ENCODE data around the gene GKN1. TPM values are rescaled to one million over a fixed set of nuclear protein-coding genes. Genes with fewer than 3 reads are reported as not detected.

GKN1 gene
- total RNA-seq, 1 donor from 2014 or later, result not detected

DNA sequence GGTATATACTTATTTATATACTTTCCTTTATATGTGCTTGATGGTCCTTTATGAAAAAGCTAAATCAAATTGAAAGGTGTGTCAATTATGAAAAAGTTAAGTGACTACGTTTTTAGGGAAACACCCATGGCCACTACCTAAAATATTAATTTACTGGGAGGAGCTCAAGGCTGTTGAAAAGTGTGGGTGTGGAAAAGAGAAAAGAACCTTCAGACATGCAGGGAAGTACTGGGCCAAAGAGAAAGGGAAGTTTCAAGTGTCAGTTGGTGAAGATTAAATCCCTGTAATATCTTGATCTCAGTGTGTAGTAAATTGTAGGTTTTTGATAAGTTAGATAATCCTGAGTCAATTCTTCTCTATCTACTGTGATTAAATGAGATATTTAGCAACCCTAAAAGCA lies 6.2 kb upstream of the GKN1 start:
- ChIA-PET POLR2A (no interaction called here), CTCF (no interaction called here)
- TF ChIP-seq, protein P1, sequence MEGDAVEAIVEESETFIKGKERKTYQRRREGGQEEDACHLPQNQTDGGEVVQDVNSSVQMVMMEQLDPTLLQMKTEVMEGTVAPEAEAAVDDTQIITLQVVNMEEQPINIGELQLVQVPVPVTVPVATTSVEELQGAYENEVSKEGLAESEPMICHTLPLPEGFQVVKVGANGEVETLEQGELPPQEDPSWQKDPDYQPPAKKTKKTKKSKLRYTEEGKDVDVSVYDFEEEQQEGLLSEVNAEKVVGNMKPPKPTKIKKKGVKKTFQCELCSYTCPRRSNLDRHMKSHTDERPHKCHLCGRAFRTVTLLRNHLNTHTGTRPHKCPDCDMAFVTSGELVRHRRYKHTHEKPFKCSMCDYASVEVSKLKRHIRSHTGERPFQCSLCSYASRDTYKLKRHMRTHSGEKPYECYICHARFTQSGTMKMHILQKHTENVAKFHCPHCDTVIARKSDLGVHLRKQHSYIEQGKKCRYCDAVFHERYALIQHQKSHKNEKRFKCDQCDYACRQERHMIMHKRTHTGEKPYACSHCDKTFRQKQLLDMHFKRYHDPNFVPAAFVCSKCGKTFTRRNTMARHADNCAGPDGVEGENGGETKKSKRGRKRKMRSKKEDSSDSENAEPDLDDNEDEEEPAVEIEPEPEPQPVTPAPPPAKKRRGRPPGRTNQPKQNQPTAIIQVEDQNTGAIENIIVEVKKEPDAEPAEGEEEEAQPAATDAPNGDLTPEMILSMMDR (IDR thresholded peaks at IDR 0.05), result no peak
- Mint-ChIP-seq H3K4me1 (no peaks in the 10 kb centered on the region), H3K27me3 (peaks cover 9% of the 10 kb centered on the region), H3K27ac (no peak overlapping the region), H3K36me3 (ENCODE audit: low read depth) (no peaks in the 10 kb centered on the region), H3K4me3 (no peak overlapping the region), H3K9me3 (peaks cover 2% of the 10 kb centered on the region)
- intact Hi-C loops (cut with micrococcal nuclease), result no loop called here
- DNase-seq (no peak), ATAC-seq (ENCODE audit: low read depth) (no peak)

DNA sequence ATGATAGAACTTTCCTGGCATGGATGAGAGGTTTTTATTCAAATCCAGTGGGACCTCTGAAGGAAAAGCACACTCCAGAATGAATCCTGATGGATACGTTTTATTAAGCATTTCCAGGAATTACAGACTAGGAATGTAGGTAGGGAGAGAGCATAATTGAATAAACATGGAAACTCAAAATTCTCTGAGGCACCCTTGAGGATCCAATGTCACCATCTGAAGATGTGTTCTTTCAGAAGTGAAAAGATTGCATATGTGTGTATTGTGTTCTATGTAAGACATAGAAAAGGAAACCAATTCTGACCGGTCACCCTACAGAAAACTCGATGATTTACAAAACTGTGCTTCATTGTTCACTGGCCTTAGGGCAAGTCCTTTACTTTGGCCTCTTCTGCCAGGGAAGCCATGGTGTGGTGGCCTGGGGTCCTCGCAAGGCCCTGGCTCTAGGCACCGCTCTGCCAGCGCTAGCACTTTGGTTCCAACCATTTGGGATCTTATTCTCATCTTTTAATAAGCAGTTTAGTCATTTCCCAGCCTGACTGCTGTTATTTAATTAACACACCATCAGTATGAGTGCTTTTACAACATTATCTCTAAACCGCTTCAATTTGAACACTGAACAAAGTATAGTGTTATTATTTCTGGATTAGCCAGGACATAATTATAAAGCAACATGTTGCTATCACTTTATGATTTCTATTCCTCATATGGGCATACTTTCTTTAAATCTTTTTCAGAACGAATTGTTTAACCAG lies 4.5 kb upstream of the GKN1 start:
- TF ChIP-seq, protein P1 (IDR thresholded peaks at IDR 0.05), result no peak
- DNase-seq (no peak), ATAC-seq (ENCODE audit: low read depth) (no peak)
- Mint-ChIP-seq H3K36me3 (ENCODE audit: low read depth) (no peaks in the 10 kb centered on the region), H3K27me3 (peaks cover 11% of the 10 kb centered on the region), H3K4me3 (no peak overlapping the region), H3K4me1 (no peaks in the 10 kb centered on the region), H3K9me3 (peaks cover 2% of the 10 kb centered on the region), H3K27ac (no peak overlapping the region)
- ChIA-PET POLR2A (no interaction called here), CTCF (no interaction called here)
- intact Hi-C loops (cut with micrococcal nuclease), result no loop called here

DNA sequence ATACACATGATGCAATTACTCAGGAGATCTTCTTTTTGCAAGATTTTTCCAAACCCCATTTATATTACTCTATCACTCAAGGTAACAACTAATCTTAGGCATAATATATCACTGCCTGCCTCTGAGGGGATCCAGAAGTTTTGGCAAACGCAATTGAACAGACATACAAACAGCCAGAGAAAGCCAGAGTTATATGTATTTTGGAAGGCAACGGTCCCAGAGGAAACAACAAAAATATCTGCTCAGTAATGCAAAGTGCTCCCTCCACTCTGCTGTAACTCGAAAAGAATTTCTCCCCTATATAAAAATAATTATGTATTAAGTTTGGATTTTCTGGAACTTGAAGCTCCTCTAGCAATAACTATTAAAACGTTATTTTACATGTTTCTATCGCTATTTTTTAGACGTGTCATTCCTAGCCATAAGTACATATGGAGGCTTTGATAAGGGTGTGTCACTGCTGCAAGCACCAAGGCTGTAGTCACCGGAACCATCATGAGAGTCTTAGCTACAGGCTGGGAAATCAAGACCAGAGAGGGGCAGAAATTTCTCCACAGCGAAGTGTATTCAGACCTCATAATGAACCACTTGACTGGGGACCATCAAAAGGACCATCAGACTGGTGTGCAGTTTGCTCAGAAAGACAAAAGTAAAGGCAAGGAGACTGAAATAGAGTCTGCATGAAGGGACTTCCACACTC lies 3.7 kb upstream of the GKN1 start:
- H3K9me3 Mint-ChIP-seq, result peaks cover 2% of the 10 kb centered on the region
- DNase-seq (no peak), ATAC-seq (ENCODE audit: low read depth) (no peak)
- H3K4me1 Mint-ChIP-seq, result no peaks in the 10 kb centered on the region
- intact Hi-C loops (cut with micrococcal nuclease), result no loop called here
- TF ChIP-seq, protein P1 (IDR thresholded peaks at IDR 0.05), result no peak
- H3K27me3 Mint-ChIP-seq, result peaks cover 12% of the 10 kb centered on the region
- POLR2A ChIA-PET, result no interaction called here
- no peaks in the 10 kb centered on the region for H3K36me3 Mint-ChIP-seq (ENCODE audit: low read depth)
- no peak overlapping the region for H3K27ac Mint-ChIP-seq
- CTCF ChIA-PET, result no interaction called here
- no peak overlapping the region for H3K4me3 Mint-ChIP-seq

DNA sequence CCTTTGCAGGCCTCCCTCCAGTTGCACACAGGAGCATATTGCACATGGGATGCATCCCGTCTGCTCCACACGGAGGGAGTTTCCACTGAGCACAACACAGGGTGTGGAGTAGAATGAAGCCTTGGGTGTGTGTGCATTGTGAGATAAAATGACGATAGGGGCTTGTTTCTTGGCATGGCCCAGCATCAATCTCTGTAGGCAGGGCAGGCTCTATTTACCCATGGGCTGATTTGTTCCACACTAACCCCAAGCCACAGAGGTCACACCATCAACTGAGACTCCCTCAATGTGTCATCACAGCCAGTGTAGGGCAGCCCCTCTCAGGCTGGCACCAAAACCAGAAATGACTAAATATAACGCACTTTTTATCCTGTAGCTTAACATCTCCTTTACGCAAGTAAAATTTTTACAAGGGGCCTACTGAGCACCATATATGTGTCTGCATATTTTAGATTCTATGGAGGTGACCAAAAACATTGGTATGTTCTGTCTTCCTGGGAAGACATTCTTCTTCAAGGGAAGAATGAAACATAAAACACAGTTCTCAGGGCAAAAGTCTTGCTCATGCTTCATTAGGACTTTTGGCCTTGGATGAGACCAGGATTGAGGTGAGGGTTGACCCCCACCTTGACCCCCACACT lies 2.7 kb upstream of the GKN1 start:
- TF ChIP-seq, protein P1 (IDR thresholded peaks at IDR 0.05), result no peak
- DNase-seq, result no peak
- H3K27ac Mint-ChIP-seq, result no peak overlapping the region
- H3K4me3 Mint-ChIP-seq, result no peak overlapping the region
- H3K36me3 Mint-ChIP-seq (ENCODE audit: low read depth), result no peaks in the 10 kb centered on the region
- peaks cover 12% of the 10 kb centered on the region for H3K27me3 Mint-ChIP-seq
- no peaks in the 10 kb centered on the region for H3K4me1 Mint-ChIP-seq
- intact Hi-C loops (cut with micrococcal nuclease), result no loop called here
- ChIA-PET CTCF (no interaction called here), POLR2A (no interaction called here)
- H3K9me3 Mint-ChIP-seq, result peaks cover 2% of the 10 kb centered on the region
- no peak for ATAC-seq (ENCODE audit: low read depth)

DNA sequence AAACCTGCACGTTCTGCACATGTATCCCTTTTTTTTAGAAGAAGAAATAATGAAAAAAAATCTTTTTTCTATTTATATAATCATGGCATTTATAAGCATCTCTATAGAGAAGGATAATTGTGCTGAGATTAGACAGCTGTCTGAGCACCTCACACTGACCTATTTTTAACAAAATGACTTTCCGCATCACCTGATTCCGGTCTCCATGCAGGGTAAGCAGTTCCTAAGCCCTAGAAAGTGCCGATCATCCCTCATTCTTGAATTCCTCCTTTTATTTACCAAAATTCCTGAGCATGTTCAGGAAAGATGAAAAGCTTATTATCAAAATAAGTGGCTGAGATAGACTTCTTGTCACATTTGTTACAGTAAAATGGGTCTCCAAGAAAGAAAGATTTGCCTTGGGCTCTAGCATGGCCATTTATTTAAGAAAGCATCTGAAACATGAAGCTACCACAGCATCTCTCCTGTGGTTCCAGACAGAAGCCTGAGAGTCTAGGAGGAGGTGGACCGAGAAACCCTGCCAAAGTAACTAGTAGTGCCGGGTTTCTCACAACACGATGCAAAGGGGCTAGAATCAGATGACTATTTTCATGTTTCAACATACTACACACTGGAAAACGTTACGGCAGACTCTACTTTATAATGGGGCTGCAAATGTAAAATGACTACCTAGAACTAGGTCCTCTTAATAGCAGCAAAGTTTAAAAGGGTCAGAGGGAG lies 670 bp downstream of the GKN1 start:
- intact Hi-C loops (cut with micrococcal nuclease), result no loop called here
- ATAC-seq (ENCODE audit: low read depth) (no peak), DNase-seq (no peak)
- Mint-ChIP-seq H3K36me3 (ENCODE audit: low read depth) (no peaks in the 10 kb centered on the region), H3K9me3 (no peaks in the 10 kb centered on the region), H3K4me3 (no peak overlapping the region), H3K4me1 (no peaks in the 10 kb centered on the region), H3K27ac (no peak overlapping the region), H3K27me3 (peaks cover 28% of the 10 kb centered on the region)
- CTCF ChIA-PET, result no interaction called here
- POLR2A ChIA-PET, result no interaction called here
- TF ChIP-seq, protein P1 (IDR thresholded peaks at IDR 0.05), result no peak

All from activated B cell treated with CpG ODN at 0.5 μM for 24 hours (primary cell).